NT2/D1 (cell line): Measurements from ENCODE around the gene MT2A.

ENCODE experiments used
- SUZ12 ChIP-seq: IDR thresholded peaks from 2 replicates; pipeline ENCODE4 v1.6.1; 2011; ENCODE audit not compliant: insufficient read length, insufficient read depth; ENCODE audit errors: extremely low read depth
- YY1 ChIP-seq: IDR thresholded peaks from 2 replicates; pipeline ENCODE4 v1.6.1; 2011; ENCODE audit not compliant: insufficient read length, insufficient read depth
- ZNF274 ChIP-seq: IDR thresholded peaks from 2 replicates; pipeline ENCODE4 v1.6.1; 2011; ENCODE audit warnings: mild to moderate bottlenecking, low read depth, low read length

DNA sequence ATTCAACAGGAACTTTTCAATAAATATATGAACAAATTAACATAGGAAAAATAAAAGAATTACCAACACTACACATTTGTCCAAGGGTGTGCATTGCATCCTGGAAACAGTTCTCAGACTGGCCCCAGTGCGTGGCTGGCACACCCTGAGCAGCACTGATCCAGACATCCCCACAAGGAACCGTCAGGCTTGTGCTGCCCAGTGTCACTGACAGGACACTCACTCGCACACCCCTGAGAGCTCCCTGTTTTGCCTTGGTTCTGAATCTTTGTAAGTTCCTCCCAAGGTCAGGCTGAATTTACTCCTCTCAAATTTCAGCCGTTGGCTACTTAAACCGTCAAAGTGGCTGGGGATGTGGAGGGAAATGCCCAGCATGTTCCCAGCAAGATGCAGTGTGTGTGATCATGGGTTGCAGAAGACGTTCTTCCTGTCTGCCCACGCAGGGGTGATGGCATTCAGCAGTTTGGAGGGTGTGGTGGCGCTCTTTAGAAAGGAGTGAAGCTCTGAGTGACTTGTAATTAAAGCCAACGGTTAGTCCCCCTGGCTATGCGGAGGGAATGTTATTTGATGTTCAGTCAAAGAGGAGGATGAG, 1.7 kb downstream of the MT2A start:
- TF ChIP-seq ZNF274, result no peak
- TF ChIP-seq SUZ12, result no peak
- no peak for TF ChIP-seq YY1
